B cell (primary cell): ENCODE measurements around the gene CHAT. TPM values are rescaled to one million over a fixed set of nuclear protein-coding genes. Genes with fewer than 3 reads are reported as not detected.

Experiments used
- ATAC-seq: fragments of 200-7000 bp; cut with Tn5 transposase; one replicate; pipeline ENCODE4 v1.10.0; 2021; ENCODE audit warnings: low read depth, mild to moderate bottlenecking, moderate number of reproducible peaks, moderate library complexity
- CTCF ChIA-PET: fragments of 350-600 bp; sonication (Branson Sonifier 250); formaldehyde crosslinking; loops from one replicate; lab custom pipeline; 2021; ENCODE audit warnings: antibody characterized with exemption, inconsistent platforms; lab: Charles Lee
- POLR2A ChIA-PET: fragments of 350-600 bp; sonication (Branson Sonifier 250); formaldehyde crosslinking; loops from one replicate; lab custom pipeline; 2021; ENCODE audit warnings: antibody characterized with exemption; lab: Charles Lee
- DNase-seq: peaks from one replicate; pipeline ENCODE4 v3.0.0; 2013
- H2AFZ ChIP-seq: 2 replicates; pipeline ENCODE4 v1.6.1; 2012; ENCODE audit warnings: mild to moderate bottlenecking, low read depth, low read length; ENCODE audit not compliant: insufficient read depth, poor library complexity, severe bottlenecking
- H3K27ac ChIP-seq, 2 donors: 1 replicate in 1 of 2; 2 replicates in 1 of 2; pipeline ENCODE4 v1.5.1; 2012 to 2013; ENCODE audit warnings: low read length in 2 of 2, mild to moderate bottlenecking in 2 of 2, moderate library complexity in 1 of 2
- H3K27me3 ChIP-seq, 4 experiments: fragments of 200-600 bp in 1 of 4; sonication (generic) in 1 of 4; replicated peaks in 1 of 4; 1 replicate in 2 of 4; 2 replicates in 2 of 4; pipeline versions ENCODE4 v1.6.1 to v1.7.0; 2013 to 2016; ENCODE audit warnings: low read length in 3 of 4, mild to moderate bottlenecking in 2 of 4, mixed read lengths in 1 of 4, moderate library complexity in 1 of 4; ENCODE audit not compliant: insufficient read depth in 4 of 4, control insufficient read depth in 3 of 4; ENCODE audit errors: control extremely low read depth in 1 of 4
- H3K36me3 ChIP-seq, 2 experiments: replicated peaks in 1 of 2; 1 replicate in 1 of 2; 2 replicates in 1 of 2; pipeline versions ENCODE4 v1.6.1 to v1.7.1; 2013; ENCODE audit warnings: low read length in 1 of 2; ENCODE audit not compliant: insufficient read depth in 2 of 2, control insufficient read depth in 1 of 2; ENCODE audit errors: control extremely low read depth in 1 of 2, extremely low read depth in 1 of 2
- H3K4me1 ChIP-seq, 2 donors: fragments of 200-600 bp in 1 of 2; sonication (generic) in 1 of 2; 1 replicate in 1 of 2; 2 replicates in 1 of 2; pipeline versions ENCODE4 v1.5.1 to v1.6.1; 2013 to 2017; ENCODE audit warnings: low read length in 2 of 2; ENCODE audit not compliant: control insufficient read depth in 2 of 2, insufficient read depth in 2 of 2
- H3K4me2 ChIP-seq: replicated peaks from 2 replicates; pipeline ENCODE3; 2012; ENCODE audit warnings: mild to moderate bottlenecking, low read depth, low read length; ENCODE audit not compliant: poor library complexity, severe bottlenecking
- H3K4me3 ChIP-seq, 5 experiments: fragments of 200-600 bp in 1 of 5; sonication (generic) in 1 of 5; 1 replicate in 3 of 5; 2 replicates in 2 of 5; pipeline versions ENCODE4 v1.5.1 to v1.7.0; 2011 to 2016; ENCODE audit warnings: low read length in 4 of 5, mild to moderate bottlenecking in 4 of 5, low read depth in 2 of 5, control low read depth in 1 of 5, moderate library complexity in 1 of 5; ENCODE audit not compliant: insufficient read depth in 1 of 5; ENCODE audit errors: control extremely low read depth in 1 of 5, extremely low read depth in 1 of 5
- H3K79me2 ChIP-seq: fragments of 200-600 bp; sonication (generic); one replicate; pipeline ENCODE4 v1.6.0; 2016; ENCODE audit warnings: low read length; ENCODE audit not compliant: control insufficient read depth, insufficient read depth
- H3K9ac ChIP-seq: fragments of 200-600 bp; sonication (generic); 2 replicates; pipeline ENCODE4 v1.6.1; 2017; ENCODE audit warnings: mild to moderate bottlenecking, low read length, moderate library complexity
- H3K9me3 ChIP-seq, 3 donors: one replicate each; pipeline versions ENCODE4 v1.6.1 to v1.7.1; 2013; ENCODE audit warnings: low read length in 2 of 3; ENCODE audit not compliant: control insufficient read depth in 2 of 3, insufficient read depth in 1 of 3; ENCODE audit errors: control extremely low read depth in 1 of 3
- H4K20me1 ChIP-seq: 2 replicates; pipeline ENCODE4 v1.6.0; 2012; ENCODE audit warnings: mild to moderate bottlenecking, low read length; ENCODE audit not compliant: insufficient read depth, control insufficient read depth, poor library complexity, severe bottlenecking
- H3K27ac Mint-ChIP-seq: one replicate; pipeline ENCODE4 v1.8.0; 2021; ENCODE audit warnings: mixed read lengths
- H3K27me3 Mint-ChIP-seq: one replicate; pipeline ENCODE4 v1.8.0; 2021; ENCODE audit warnings: mixed read lengths
- H3K4me1 Mint-ChIP-seq: one replicate; pipeline ENCODE4 v1.8.0; 2021; ENCODE audit warnings: mixed read lengths
- H3K4me3 Mint-ChIP-seq: one replicate; pipeline ENCODE4 v1.8.0; 2021; ENCODE audit warnings: mixed read lengths
- H3K9me3 Mint-ChIP-seq: one replicate; pipeline ENCODE4 v1.8.0; 2022; ENCODE audit warnings: mixed read lengths; ENCODE audit not compliant: insufficient read depth
- CTCF ChIP-seq: fragments of 200-600 bp; IDR thresholded peaks from one replicate; pipeline ENCODE4 v1.8.0; 2022; ENCODE audit warnings: antibody characterized with exemption, mild to moderate bottlenecking
- EZH2 ChIP-seq: IDR thresholded peaks from 2 replicates; pipeline ENCODE4 v1.6.1; 2012; ENCODE audit warnings: borderline replicate concordance, low read depth, mild to moderate bottlenecking, moderate library complexity, low read length; ENCODE audit not compliant: insufficient read depth, poor library complexity, severe bottlenecking
- WGBS: methylation state at CpG from one replicate; pipeline ENCODE4 v1.1.5; 2013; ENCODE audit warnings: missing lambda C conversion rate; ENCODE audit not compliant: insufficient coverage; 5-methylcytosine and 5-hydroxymethylcytosine counted together
- intact Hi-C: fragments of 100-400 bp; cut with micrococcal nuclease; formaldehyde crosslinking; loops from one replicate; pipeline ENCODE4 v1.10.0; 2022
- polyA plus RNA-seq: library from polyadenylated mRNA; depleted of rRNA; stranded (reverse); fragments of >200 nt; gene quantifications from 2 replicates; pipeline ENCODE4 v1.2.3, GENCODE V29; 2012
- total RNA-seq, 2 donors: library from RNA; stranded (reverse); fragments of 120-200 nt in 1 of 2; gene quantifications; 1 replicate in 1 of 2; 2 replicates in 1 of 2; pipeline versions ENCODE4 v1.2.3 to v1.2.4, GENCODE V29; 2013 to 2022

Gene CHAT
- total and polyA plus RNA-seq, 2 donors (not counting 1 experiment from before 2014, with no cell fraction given) = not detected

GRCh38 chr10:49645417-49645816 lies 31.6 kb downstream of the CHAT start:
- no peak for DNase-seq
- Histone ChIP-seq H3K79me2 (no peaks in the 10 kb centered on the region), H3K9ac (no peak overlapping the region), H3K4me2 (no peak overlapping the region), H2AFZ (no peak overlapping the region), H3K4me3 (no peak overlapping the region), H4K20me1 (no peaks in the 10 kb centered on the region), H3K9me3 (no peaks in the 10 kb centered on the region), H3K36me3 (no peaks in the 10 kb centered on the region), H3K4me1 (peaks cover 0 to 6% of the 10 kb centered on the region in 2 donors), H3K27ac (no peak overlapping the region), H3K27me3 (peaks cover 0 to 3% (median 0%) of the 10 kb centered on the region in 4 experiments)
- ChIA-PET CTCF (no interaction called here), POLR2A (no interaction called here)
- H3K4me1 Mint-ChIP-seq = peaks cover 10% of the 10 kb centered on the region
- H3K4me3 Mint-ChIP-seq = no peak overlapping the region
- ATAC-seq = no peak
- peaks cover 39% of the 10 kb centered on the region for H3K27me3 Mint-ChIP-seq
- H3K27ac Mint-ChIP-seq = no peak overlapping the region
- intact Hi-C loops = no loop called here
- TF ChIP-seq EZH2 (no peak), CTCF (no peak)
- WGBS = 99% methylated on average over 7 of the region's 8 CpGs
- H3K9me3 Mint-ChIP-seq = no peaks in the 10 kb centered on the region

GRCh38 chr10:49645871-49646870 lies 32.3 kb downstream of the CHAT start:
- H3K4me1 ChIP-seq = peaks cover 0 to 6% of the 10 kb centered on the region in 2 donors
- H3K79me2 ChIP-seq = no peaks in the 10 kb centered on the region
- H3K27me3 ChIP-seq = peaks cover 0 to 3% (median 0%) of the 10 kb centered on the region in 4 experiments
- DNase-seq = no peak
- no peak overlapping the region for H3K4me3 Mint-ChIP-seq
- no peaks in the 10 kb centered on the region for H4K20me1 ChIP-seq
- H3K27me3 Mint-ChIP-seq = peaks cover 38% of the 10 kb centered on the region
- H3K9ac ChIP-seq = no peak overlapping the region
- POLR2A ChIA-PET = no interaction called here
- no peak for TF ChIP-seq EZH2
- TF ChIP-seq CTCF = no peak
- no peak overlapping the region for H3K4me3 ChIP-seq
- H3K9me3 ChIP-seq = no peaks in the 10 kb centered on the region
- CTCF ChIA-PET = no interaction called here
- 94% methylated on average over 20 of the region's 22 CpGs for WGBS
- no peak overlapping the region for H2AFZ ChIP-seq
- intact Hi-C loops = no loop called here
- peaks cover 10% of the 10 kb centered on the region for H3K4me1 Mint-ChIP-seq
- no peak for ATAC-seq
- H3K27ac Mint-ChIP-seq = no peak overlapping the region
- no peaks in the 10 kb centered on the region for H3K36me3 ChIP-seq
- no peaks in the 10 kb centered on the region for H3K9me3 Mint-ChIP-seq
- H3K27ac ChIP-seq = no peak overlapping the region
- H3K4me2 ChIP-seq = no peak overlapping the region
